Omental fat pad (tissue), 4 donors: ENCODE measurements around the gene CROCC. TPM values are rescaled to one million over a fixed set of nuclear protein-coding genes. Genes with fewer than 3 reads are reported as not detected.
"Not testable (repeated sequence)": the region's sequence is repeated elsewhere in the genome, so short reads cannot be mapped to it uniquely, and the experiment has no call there.

Experiments used
- ATAC-seq: fragments of 150-250 bp; one replicate; pipeline ENCODE4 v1.9.1; 2016; ENCODE audit warnings: mild to moderate bottlenecking, moderate library complexity; ENCODE audit not compliant: low FRiP score
- DNase-seq: peaks from one replicate; pipeline ENCODE4 v3.0.0-alpha.2; 2019; ENCODE audit warnings: low spot score
- total RNA-seq, 4 donors: library from RNA; depleted of rRNA; stranded (reverse); fragments of >200 nt; gene quantifications; one replicate each; pipeline ENCODE4 v1.1.0, GENCODE V29; 2016
- TF ChIP-seq, protein P1 (sequence below), 3 donors: fragments of 450-650 bp; IDR thresholded peaks; one replicate each; pipeline ENCODE4 v1.5.1; 2016 to 2017; ENCODE audit warnings: antibody characterized with exemption in 3 of 3, mild to moderate bottlenecking in 3 of 3, moderate library complexity in 2 of 3

Gene CROCC
- total RNA-seq, 4 donors from 2014 or later, result 10.9 to 24.1 (median 14.0) TPM

DNA sequence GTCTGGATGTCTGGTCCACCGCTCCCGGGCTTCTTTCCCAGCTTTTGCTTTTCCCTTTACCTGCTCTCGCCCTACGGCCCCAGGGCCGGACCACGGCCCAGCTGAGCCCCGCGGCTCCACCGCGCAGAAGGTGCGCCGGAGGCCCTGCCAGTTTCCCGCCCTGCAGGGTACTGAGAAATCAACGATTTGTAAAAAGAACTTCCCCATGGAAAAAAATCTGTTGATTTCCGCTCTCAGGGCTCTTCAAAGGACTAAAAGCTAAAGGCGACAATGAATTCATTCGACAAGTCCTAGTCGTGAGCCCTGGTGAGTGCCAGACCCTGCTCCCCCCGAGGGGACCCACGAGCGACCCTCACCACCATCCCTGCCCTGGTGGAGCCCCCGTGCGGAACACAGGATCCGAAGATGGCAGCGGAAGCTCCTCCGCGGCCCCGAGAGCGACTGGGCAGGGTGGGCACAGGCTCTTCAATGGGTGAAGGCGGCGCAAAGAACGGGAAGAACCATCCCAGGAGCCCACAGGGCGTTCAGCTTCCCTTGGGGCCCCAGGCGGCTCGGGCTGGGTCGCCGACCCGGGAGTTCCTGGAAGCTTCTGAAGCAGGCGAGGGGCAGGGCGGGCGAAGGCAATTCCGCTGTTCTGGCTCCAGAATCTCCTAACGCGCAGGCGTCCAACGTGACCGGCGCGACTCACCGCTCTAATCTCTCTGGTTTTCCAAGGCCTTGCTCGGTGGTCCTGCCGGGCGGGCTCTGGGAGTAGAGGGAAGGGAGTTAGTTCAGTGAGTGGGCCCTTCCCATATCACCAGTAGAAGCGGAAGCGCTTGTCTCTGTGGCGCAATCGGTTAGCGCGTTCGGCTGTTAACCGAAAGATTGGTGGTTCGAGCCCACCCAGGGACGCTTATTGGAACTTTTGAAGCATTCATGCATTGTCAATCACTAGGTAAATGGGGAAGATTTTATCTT is 32.6 kb upstream of the CROCC start:
- ATAC-seq, result peak; percentile 97
- DNase-seq, result peak; percentile 62
- TF ChIP-seq, protein P1, sequence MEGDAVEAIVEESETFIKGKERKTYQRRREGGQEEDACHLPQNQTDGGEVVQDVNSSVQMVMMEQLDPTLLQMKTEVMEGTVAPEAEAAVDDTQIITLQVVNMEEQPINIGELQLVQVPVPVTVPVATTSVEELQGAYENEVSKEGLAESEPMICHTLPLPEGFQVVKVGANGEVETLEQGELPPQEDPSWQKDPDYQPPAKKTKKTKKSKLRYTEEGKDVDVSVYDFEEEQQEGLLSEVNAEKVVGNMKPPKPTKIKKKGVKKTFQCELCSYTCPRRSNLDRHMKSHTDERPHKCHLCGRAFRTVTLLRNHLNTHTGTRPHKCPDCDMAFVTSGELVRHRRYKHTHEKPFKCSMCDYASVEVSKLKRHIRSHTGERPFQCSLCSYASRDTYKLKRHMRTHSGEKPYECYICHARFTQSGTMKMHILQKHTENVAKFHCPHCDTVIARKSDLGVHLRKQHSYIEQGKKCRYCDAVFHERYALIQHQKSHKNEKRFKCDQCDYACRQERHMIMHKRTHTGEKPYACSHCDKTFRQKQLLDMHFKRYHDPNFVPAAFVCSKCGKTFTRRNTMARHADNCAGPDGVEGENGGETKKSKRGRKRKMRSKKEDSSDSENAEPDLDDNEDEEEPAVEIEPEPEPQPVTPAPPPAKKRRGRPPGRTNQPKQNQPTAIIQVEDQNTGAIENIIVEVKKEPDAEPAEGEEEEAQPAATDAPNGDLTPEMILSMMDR (IDR thresholded peaks at IDR 0.05), result no peak

DNA sequence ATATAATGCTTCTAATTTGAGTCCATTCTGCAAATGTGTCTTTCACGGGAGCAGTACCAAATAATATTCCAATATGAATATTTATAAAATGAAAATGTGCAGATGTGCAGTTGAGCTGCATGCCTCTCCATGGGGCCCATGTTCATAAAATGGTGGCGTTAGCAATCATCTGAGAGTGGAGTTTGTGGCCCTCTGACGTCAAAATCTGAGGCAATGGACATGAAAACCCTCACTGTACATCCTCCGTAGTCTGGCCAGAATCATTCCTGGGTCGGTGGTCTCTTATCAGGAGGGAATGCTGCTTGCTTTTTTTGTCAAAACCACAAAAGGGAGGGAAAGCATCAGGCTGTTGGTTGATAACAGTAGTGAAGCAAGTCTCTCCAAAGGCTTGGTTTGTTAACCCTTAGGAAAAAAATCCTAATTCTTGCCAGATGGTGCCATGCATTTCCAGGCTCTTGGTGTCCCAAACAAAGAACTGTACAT is 31.2 kb upstream of the CROCC start:
- DNase-seq, ATAC-seq: not testable (repeated sequence)

DNA sequence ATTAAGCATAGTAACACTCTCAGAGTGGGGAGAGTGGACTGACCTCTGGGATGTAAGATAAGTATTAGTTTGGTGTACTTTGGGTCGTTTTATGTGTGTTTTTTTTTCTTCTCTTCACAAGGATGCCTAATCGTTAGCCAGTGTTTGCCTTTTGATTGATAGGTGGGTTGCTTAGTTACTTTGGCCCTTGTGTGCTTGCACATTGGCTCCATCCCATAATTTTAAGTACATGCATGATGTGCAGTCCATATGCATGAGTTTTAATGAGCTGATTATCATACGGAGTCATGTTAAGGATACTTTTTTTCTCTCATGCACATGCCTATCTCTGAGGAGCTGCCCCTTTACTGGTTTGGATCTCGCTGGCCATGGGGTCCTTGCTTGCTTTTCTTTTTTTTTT is 30.7 kb upstream of the CROCC start:
- not testable (repeated sequence) for ATAC-seq, DNase-seq

DNA sequence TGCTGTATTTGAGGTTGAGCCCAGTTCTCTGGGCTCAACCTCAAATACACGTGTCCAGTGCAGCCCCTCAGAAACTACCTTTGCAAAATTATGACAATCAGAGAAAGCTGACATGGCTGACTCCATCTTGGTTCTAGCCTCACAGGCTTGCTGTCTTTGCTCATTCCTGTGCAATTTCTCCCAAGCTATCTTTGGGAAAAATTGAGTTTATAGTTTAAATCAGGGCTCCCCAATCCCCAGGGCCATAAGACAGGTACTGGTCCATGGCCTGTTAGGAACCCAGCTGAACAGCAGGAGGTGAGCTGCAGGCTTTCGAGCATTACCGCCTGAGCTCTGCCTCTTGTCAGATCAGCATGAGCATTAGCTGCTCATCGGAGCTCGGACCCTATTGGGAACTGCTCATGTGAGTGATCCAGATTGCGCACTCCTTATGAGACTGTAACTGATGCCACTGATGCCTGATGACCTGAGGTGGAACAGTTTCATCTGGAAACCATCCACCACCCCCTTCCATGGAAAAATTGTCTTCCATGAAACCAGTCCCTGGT is 28.7 kb upstream of the CROCC start:
- ATAC-seq, DNase-seq: not testable (repeated sequence)

DNA sequence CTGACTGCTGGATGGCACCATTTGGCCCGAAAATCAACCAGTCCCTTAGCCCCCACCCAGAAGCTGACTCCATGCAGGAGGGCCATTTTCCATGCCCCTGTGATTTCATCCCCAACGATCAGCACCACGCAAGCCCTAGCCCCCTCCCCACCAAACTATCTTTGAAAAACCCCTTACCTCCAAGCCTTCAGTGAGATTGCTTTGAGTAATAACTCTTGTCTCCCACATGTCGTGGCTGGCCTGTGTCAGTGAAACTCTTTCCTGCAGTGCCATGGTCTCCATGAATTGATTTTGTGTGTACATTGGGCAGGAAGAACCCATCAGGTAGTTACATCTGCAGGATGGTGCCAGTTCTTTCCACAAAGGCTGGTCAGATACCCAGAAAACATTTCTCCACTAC is 27.9 kb upstream of the CROCC start:
- ATAC-seq, DNase-seq: not testable (repeated sequence)

DNA sequence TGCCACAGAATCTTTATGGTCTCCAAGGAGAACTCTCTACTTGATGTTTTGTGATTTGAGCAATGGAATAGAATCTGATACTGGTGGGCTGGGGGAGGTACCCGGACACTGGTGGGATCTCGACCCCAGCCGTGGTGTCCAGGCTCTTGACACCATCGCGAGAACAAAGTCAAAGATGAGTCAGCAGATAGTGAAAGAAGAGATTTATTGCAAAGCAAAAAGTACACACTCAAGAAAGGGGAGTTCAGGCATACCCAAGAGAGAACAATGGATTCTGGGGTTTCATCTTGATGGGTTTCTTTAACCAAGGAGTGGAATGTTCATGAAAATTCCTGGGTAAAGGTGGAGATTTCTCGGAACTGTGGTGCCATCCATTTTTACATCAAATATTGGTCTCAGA is 27.4 kb upstream of the CROCC start:
- not testable (repeated sequence) for ATAC-seq, DNase-seq

DNA sequence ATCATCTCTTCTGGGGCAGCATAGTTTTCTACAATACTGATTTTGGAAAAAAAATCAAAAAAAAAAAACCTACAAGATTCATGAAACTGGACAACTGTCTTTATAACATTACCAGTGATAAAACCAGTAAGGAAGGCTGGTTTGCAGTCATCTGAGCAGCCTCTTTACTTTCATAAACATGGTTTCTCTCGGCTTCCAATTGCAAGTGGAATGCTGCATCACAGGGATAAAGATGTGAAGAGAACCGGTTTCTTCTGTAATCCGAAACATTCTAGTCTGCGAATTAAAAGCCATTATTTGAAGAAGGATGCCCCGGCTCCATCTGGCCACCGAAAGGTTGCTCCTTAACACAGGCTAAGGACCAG is 26.5 kb upstream of the CROCC start:
- not testable (repeated sequence) for DNase-seq, ATAC-seq

DNA sequence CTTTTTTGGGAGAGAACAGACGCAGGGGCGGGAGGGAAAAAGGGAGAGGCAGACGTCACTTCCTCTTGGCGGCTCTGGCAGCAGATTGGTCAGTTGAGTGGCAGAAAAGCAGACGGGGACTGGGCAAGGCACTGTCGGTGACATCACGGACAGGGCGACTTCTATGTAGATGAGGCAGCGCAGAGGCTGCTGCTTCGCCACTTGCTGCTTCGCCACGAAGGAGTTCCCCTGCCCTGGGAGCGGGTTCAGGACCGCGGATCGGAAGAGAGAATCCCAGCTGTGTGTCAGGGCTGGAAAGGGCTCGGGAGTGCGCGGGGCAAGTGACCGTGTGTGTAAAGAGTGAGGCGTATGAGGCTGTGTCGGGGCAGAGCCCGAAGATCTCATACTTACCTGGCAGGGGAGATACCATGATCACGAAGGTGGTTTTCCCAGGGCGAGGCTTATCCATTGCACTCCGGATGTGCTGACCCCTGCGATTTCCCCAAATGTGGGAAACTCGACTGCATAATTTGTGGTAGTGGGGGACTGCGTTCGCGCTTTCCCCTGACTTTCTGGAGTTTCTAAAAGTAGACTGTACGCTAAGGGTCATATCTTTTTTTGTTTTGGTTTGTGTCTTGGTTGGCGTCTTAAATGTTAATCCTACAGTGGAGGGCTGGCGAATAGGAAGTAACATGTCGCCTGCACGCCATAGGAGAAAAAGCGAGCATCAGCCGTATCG is 26.0 kb upstream of the CROCC start, which contains the start of gene RNU1-2:
Gene RNU1-2 (plus strand): TSS at position 383 of the 718 bp plus-strand sequence.
- DNase-seq (peak; percentile 79), ATAC-seq (peak; percentile 100)

DNA sequence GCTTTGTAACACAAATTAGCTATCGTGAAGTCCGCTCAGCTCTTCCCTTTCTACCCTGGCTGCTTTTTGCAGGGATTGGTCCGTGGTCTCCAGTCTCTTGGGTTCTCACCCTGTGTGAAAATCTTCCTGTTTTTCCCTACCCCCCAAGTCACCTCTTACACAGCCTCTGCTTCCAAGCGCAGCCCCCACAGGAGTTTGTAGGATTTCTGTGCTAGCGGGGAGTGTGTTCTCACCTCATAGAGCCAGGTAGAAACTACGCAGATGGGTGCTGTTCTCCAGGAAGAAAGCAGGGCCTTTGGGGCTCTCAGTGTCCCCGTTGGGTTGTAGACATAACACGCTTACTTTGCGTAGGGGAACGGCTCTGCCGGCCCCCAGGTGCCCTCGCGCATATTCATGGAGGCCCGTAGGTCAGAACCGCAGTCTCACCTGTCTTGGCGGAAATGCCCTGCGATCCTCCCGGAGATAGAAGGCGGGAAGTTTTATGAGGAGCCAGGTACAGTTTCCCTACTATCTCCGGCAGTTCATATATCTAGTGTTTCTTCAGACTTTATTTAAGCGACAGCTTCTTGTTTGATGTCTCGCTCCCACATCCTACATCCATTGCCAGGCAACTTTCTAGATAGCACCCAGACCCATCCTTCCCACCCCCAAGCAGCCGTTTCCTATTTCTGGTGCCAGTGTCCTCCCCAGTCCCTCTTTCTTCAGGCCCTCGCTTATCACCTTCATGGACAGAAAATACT is 25.2 kb upstream of the CROCC start:
- not testable (repeated sequence) for DNase-seq, ATAC-seq

DNA sequence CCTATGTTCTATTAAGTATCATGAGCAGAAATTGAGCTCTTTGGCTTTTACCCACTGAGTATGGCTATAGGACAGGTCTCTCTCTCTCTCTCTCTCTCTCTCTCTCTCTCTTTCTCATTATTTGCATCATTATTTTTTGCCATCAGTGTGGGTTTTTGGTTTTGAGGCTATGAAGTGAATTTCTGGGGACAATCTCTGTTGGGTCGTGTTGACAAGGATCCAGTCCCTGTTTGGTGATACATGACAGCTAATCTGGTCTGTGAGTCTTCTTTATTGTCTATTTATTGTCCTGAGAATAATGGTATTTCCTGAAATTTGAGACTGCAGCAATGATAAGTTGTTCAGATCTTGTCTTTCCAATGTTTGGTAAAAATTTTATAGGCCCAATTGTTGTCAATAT is 24.1 kb upstream of the CROCC start:
- DNase-seq, ATAC-seq: not testable (repeated sequence)

DNA sequence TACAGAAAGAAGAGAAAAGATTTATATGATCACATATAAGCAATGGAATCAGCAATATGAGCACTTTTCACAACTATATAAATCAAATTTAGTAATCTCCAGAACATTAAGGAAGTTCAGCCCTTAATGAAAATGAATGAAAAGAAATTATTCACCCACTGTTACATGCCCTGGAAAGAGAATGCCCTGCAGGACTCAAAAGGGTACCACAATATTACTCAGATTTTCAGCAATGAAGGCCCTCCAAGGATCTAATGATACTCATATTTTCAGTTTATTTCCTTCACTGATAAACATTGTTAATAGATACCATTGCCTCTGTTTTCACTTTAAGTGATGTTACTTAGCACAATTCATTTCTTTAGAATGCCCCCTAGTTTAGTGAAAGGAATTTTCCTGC is 23.4 kb upstream of the CROCC start:
- not testable (repeated sequence) for ATAC-seq, DNase-seq

DNA sequence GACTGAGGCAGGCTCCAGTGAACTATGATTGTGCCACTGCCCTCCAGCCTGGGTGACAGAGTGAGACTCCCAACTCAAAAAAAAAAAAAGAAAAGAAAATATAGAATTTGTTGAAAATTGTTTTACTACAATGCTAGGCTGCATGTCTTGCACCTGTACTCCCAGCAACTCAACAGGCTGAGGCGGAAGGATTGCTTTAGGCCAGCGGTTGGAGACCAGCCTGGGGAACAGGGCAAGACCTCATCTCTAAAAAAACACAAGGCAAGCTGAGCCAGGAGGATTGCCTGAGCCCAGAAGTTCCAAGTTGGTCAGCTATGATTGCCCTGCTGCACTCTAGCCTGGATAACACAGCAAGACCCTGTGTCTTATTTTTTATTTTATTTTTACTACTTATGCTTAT is 22.7 kb upstream of the CROCC start:
- DNase-seq, ATAC-seq: not testable (repeated sequence)
